ENCODE results near the gene PCDH8. TPM values are rescaled to one million over a fixed set of nuclear protein-coding genes. Genes with fewer than 3 reads are reported as not detected.

The PCDH8 gene
- polyA plus RNA-seq, 2 donors: not detected

- Histone ChIP-seq H3K9me3 (ENCODE audit: control insufficient read depth in 2 of 2, insufficient read depth in 1 of 2, low read depth in 1 of 2, low read length in 1 of 2) (peaks cover 0 to 28% of the 10 kb centered on the region in 2 donors), H3K36me3 (ENCODE audit: control insufficient read depth in 2 of 2, insufficient read depth in 2 of 2, low read length in 1 of 2) (no peaks in the 10 kb centered on the region), H3K4me3 (ENCODE audit: low read depth in 1 of 2, low read length in 2 of 2) (peak overlapping the region in 1 of 2 donors; percentile 29), H3K4me1 (ENCODE audit: control insufficient read depth in 2 of 2, insufficient read depth in 2 of 2, low read length in 1 of 2) (peaks cover 4 to 22% of the 10 kb centered on the region in 2 donors), H3K27ac (ENCODE audit: low read depth in 2 of 2, low read length in 1 of 2) (no peak overlapping the region), H3K27me3 (ENCODE audit: control insufficient read depth in 1 of 2, insufficient read depth in 2 of 2, low read length in 2 of 2) (peaks cover 21 to 38% of the 10 kb centered on the region in 2 donors)
- 3 to 5% methylated on average over 78 to 98 of the region's 98 CpGs for WGBS, 2 donors
Measured at GRCh38 chr13:52845766-52846566, 2.5 kb downstream of the PCDH8 start.

DNA sequence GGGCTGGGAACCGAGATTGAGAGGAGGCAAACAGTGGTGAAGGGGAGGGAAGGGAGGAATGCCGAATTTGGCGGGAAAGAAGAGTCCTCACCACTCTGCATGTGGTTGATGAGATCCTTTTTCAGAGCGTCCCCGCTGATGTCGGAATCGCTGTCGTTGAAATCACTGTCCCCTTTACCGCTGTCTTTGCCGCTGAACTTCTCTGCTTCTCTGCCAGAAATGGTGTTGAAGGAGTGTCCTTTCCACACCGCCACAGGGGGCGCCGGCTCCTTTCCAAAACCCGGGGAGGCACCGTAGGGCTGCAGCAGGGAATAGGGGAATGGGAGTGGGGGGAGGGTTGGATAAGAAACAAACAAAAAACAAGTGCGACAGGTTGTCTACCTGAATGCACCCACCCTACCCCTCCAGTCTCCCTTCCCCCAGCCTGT, 3.1 kb downstream of the PCDH8 start:
- H3K9me3 ChIP-seq (ENCODE audit: control insufficient read depth in 2 of 2, insufficient read depth in 1 of 2, low read depth in 1 of 2, low read length in 1 of 2): peaks cover 0 to 25% of the 10 kb centered on the region in 2 donors
- H3K4me3 ChIP-seq (ENCODE audit: low read depth in 1 of 2, low read length in 2 of 2): peak overlapping the region in 1 of 2 donors; percentile 29

DNA sequence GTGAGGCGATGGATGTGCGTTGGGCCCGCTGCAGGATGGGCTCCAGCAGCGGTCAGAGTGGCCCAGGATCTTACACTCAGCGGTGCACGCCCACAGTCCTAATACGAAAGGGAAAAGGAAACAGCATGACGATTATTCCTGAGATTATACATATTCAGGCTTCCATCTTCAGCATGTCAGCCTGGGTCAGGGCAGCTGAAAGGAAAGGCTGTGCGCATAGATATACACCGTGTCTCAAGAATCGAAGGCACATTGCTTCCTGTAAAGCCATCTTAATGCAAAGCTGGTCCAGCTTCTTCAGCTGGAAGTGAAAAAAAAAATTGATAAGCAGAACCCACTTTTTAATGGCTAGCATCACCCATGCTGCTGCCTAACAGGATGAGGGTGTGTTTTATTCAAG, 3.6 kb downstream of the PCDH8 start:
- Histone ChIP-seq H3K4me1 (ENCODE audit: control insufficient read depth in 2 of 2, insufficient read depth in 2 of 2, low read length in 1 of 2) (peaks cover 4 to 17% of the 10 kb centered on the region in 2 donors), H3K27me3 (ENCODE audit: control insufficient read depth in 1 of 2, insufficient read depth in 2 of 2, low read length in 2 of 2) (peaks cover 21 to 32% of the 10 kb centered on the region in 2 donors), H3K4me3 (ENCODE audit: low read depth in 1 of 2, low read length in 2 of 2) (no peak overlapping the region), H3K36me3 (ENCODE audit: control insufficient read depth in 2 of 2, insufficient read depth in 2 of 2, low read length in 1 of 2) (no peaks in the 10 kb centered on the region), H3K9me3 (ENCODE audit: control insufficient read depth in 2 of 2, insufficient read depth in 1 of 2, low read depth in 1 of 2, low read length in 1 of 2) (peaks cover 0 to 24% of the 10 kb centered on the region in 2 donors), H3K27ac (ENCODE audit: low read depth in 2 of 2, low read length in 1 of 2) (no peak overlapping the region)
- WGBS, 2 donors: 66 to 71% methylated on average over 11 of the region's 11 CpGs

More for the DNA sequence above, 3.1 kb downstream of the PCDH8 start:
- H3K4me1 ChIP-seq (ENCODE audit: control insufficient read depth in 2 of 2, insufficient read depth in 2 of 2, low read length in 1 of 2): peaks cover 4 to 19% of the 10 kb centered on the region in 2 donors
- 6 to 7% methylated on average over 16 of the region's 16 CpGs for WGBS, 2 donors
- no peak overlapping the region for H3K27ac ChIP-seq (ENCODE audit: low read depth in 2 of 2, low read length in 1 of 2)
- no peaks in the 10 kb centered on the region for H3K36me3 ChIP-seq (ENCODE audit: control insufficient read depth in 2 of 2, insufficient read depth in 2 of 2, low read length in 1 of 2)
- peaks cover 21 to 36% of the 10 kb centered on the region in 2 donors for H3K27me3 ChIP-seq (ENCODE audit: control insufficient read depth in 1 of 2, insufficient read depth in 2 of 2, low read length in 2 of 2)

DNA sequence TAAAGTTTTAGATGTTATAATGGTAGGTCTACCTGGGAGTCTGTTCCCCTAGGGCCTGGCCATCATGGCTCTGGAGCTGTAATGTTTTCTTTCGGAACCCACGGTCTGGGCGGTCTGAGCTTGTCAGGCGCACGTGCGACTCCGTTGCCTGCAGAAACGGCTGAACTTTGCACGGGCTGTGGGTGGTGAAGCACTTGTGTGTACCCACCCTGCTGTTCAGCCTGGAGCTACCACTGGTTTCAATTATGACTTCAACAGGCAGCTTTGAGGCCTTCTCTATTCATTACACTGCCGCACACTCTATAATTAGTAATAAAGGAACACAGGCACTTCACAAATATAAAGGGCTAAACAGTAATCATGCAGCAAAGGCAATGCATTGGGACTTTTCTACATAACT, 6.0 kb downstream of the PCDH8 start:
- H3K9me3 ChIP-seq (ENCODE audit: control insufficient read depth in 2 of 2, insufficient read depth in 1 of 2, low read depth in 1 of 2, low read length in 1 of 2): peaks cover 0 to 15% of the 10 kb centered on the region in 2 donors
- WGBS, 2 donors: 70 to 81% methylated on average over 10 of the region's 10 CpGs
- peaks cover 12% of the 10 kb centered on the region in 2 donors for H3K27me3 ChIP-seq (ENCODE audit: control insufficient read depth in 1 of 2, insufficient read depth in 2 of 2, low read length in 2 of 2)
- no peaks in the 10 kb centered on the region for H3K36me3 ChIP-seq (ENCODE audit: control insufficient read depth in 2 of 2, insufficient read depth in 2 of 2, low read length in 1 of 2)
- no peak overlapping the region for H3K4me3 ChIP-seq (ENCODE audit: low read depth in 1 of 2, low read length in 2 of 2)
- no peak overlapping the region for H3K27ac ChIP-seq (ENCODE audit: low read depth in 2 of 2, low read length in 1 of 2)
- H3K4me1 ChIP-seq (ENCODE audit: control insufficient read depth in 2 of 2, insufficient read depth in 2 of 2, low read length in 1 of 2): peaks cover 4 to 12% of the 10 kb centered on the region in 2 donors

DNA sequence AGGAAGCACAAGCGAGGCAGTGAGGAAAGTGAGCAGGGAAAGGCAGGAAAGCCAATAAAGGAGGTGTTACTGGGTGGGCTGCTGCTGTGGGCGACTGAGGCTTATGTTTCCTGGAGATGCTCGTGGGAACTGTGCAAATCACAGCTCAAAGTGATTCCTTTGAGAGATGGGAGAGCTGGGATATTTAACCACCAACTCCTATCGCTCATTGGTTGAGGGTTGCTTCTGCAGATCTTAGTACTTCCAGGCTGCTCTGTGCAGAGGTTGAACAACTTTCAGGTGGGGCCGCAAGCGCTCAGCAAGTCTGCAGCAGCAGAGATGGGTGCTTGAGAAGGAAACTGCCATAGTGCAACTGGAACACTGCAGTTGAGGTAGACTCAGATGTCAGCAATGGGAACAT, 8.4 kb downstream of the PCDH8 start:
- WGBS, 2 donors: 76 to 82% methylated on average over 6 of the region's 6 CpGs
- Histone ChIP-seq H3K4me3 (ENCODE audit: low read depth in 1 of 2, low read length in 2 of 2) (no peak overlapping the region), H3K27ac (ENCODE audit: low read depth in 2 of 2, low read length in 1 of 2) (no peak overlapping the region), H3K27me3 (ENCODE audit: control insufficient read depth in 1 of 2, insufficient read depth in 2 of 2, low read length in 2 of 2) (peaks cover 0 to 7% of the 10 kb centered on the region in 2 donors), H3K4me1 (ENCODE audit: control insufficient read depth in 2 of 2, insufficient read depth in 2 of 2, low read length in 1 of 2) (no peaks in the 10 kb centered on the region), H3K9me3 (ENCODE audit: control insufficient read depth in 2 of 2, insufficient read depth in 1 of 2, low read depth in 1 of 2, low read length in 1 of 2) (no peaks in the 10 kb centered on the region), H3K36me3 (ENCODE audit: control insufficient read depth in 2 of 2, insufficient read depth in 2 of 2, low read length in 1 of 2) (no peaks in the 10 kb centered on the region)

- H3K4me3 ChIP-seq (ENCODE audit: low read depth in 1 of 2, low read length in 2 of 2): no peak overlapping the region
- H3K27ac ChIP-seq (ENCODE audit: low read depth in 2 of 2, low read length in 1 of 2): no peak overlapping the region
- no peaks in the 10 kb centered on the region for H3K4me1 ChIP-seq (ENCODE audit: control insufficient read depth in 2 of 2, insufficient read depth in 2 of 2, low read length in 1 of 2)
- H3K9me3 ChIP-seq (ENCODE audit: control insufficient read depth in 2 of 2, insufficient read depth in 1 of 2, low read depth in 1 of 2, low read length in 1 of 2): no peaks in the 10 kb centered on the region
- no peaks in the 10 kb centered on the region for H3K36me3 ChIP-seq (ENCODE audit: control insufficient read depth in 2 of 2, insufficient read depth in 2 of 2, low read length in 1 of 2)
- no peaks in the 10 kb centered on the region for H3K27me3 ChIP-seq (ENCODE audit: control insufficient read depth in 1 of 2, insufficient read depth in 2 of 2, low read length in 2 of 2)
- WGBS, 2 donors: 36 to 40% methylated on average over 6 of the region's 6 CpGs
Measured at GRCh38 chr13:52838433-52839107, 9.9 kb downstream of the PCDH8 start.

- Histone ChIP-seq H3K9me3 (ENCODE audit: control insufficient read depth in 2 of 2, insufficient read depth in 1 of 2, low read depth in 1 of 2, low read length in 1 of 2) (no peaks in the 10 kb centered on the region), H3K4me1 (ENCODE audit: control insufficient read depth in 2 of 2, insufficient read depth in 2 of 2, low read length in 1 of 2) (no peaks in the 10 kb centered on the region), H3K27ac (ENCODE audit: low read depth in 2 of 2, low read length in 1 of 2) (no peak overlapping the region), H3K4me3 (ENCODE audit: low read depth in 1 of 2, low read length in 2 of 2) (no peak overlapping the region), H3K36me3 (ENCODE audit: control insufficient read depth in 2 of 2, insufficient read depth in 2 of 2, low read length in 1 of 2) (no peaks in the 10 kb centered on the region), H3K27me3 (ENCODE audit: control insufficient read depth in 1 of 2, insufficient read depth in 2 of 2, low read length in 2 of 2) (no peaks in the 10 kb centered on the region)
- WGBS, 2 donors: 19 to 41% methylated on average over 2 of the region's 2 CpGs
Measured at GRCh38 chr13:52837850-52838249, 10.6 kb downstream of the PCDH8 start.

GRCh38 chr13:52835071-52835839, 13.2 kb downstream of the PCDH8 start:
- 74 to 85% methylated on average over 2 of the region's 2 CpGs for WGBS, 2 donors
- no peak overlapping the region for H3K4me3 ChIP-seq (ENCODE audit: low read depth in 1 of 2, low read length in 2 of 2)
- H3K36me3 ChIP-seq (ENCODE audit: control insufficient read depth in 2 of 2, insufficient read depth in 2 of 2, low read length in 1 of 2): no peaks in the 10 kb centered on the region
- H3K27ac ChIP-seq (ENCODE audit: low read depth in 2 of 2, low read length in 1 of 2): no peak overlapping the region
- no peaks in the 10 kb centered on the region for H3K4me1 ChIP-seq (ENCODE audit: control insufficient read depth in 2 of 2, insufficient read depth in 2 of 2, low read length in 1 of 2)
- H3K9me3 ChIP-seq (ENCODE audit: control insufficient read depth in 2 of 2, insufficient read depth in 1 of 2, low read depth in 1 of 2, low read length in 1 of 2): no peaks in the 10 kb centered on the region
- no peaks in the 10 kb centered on the region for H3K27me3 ChIP-seq (ENCODE audit: control insufficient read depth in 1 of 2, insufficient read depth in 2 of 2, low read length in 2 of 2)

- H3K27ac ChIP-seq (ENCODE audit: low read depth in 2 of 2, low read length in 1 of 2): no peak overlapping the region
- H3K4me1 ChIP-seq (ENCODE audit: control insufficient read depth in 2 of 2, insufficient read depth in 2 of 2, low read length in 1 of 2): no peaks in the 10 kb centered on the region
- H3K4me3 ChIP-seq (ENCODE audit: low read depth in 1 of 2, low read length in 2 of 2): no peak overlapping the region
- H3K9me3 ChIP-seq (ENCODE audit: control insufficient read depth in 2 of 2, insufficient read depth in 1 of 2, low read depth in 1 of 2, low read length in 1 of 2): no peaks in the 10 kb centered on the region
- H3K27me3 ChIP-seq (ENCODE audit: control insufficient read depth in 1 of 2, insufficient read depth in 2 of 2, low read length in 2 of 2): peaks cover 0 to 3% of the 10 kb centered on the region in 2 donors
- WGBS, 2 donors: 80 to 81% methylated on average over 7 of the region's 7 CpGs
- H3K36me3 ChIP-seq (ENCODE audit: control insufficient read depth in 2 of 2, insufficient read depth in 2 of 2, low read length in 1 of 2): no peaks in the 10 kb centered on the region
Measured at GRCh38 chr13:52833296-52833875, 15.1 kb downstream of the PCDH8 start.

Data from esophagus (tissue), 2 donors.